Breast epithelium (tissue), 4 donors: Measurements from ENCODE around the gene P2RX2. TPM values are rescaled to one million over a fixed set of nuclear protein-coding genes. Genes with fewer than 3 reads are reported as not detected.

ENCODE experiments used
- DNase-seq, 2 donors: peaks; one replicate each; pipeline ENCODE4 v3.0.0-alpha.2; 2019; ENCODE audit warnings: low spot score in 2 of 2
- H3K27ac ChIP-seq, 2 donors: fragments of 200-600 bp; sonication (generic) in 1 of 2; one replicate each; pipeline ENCODE4 v1.5.1; 2016 to 2019; ENCODE audit warnings: mild to moderate bottlenecking in 1 of 2
- H3K27me3 ChIP-seq, 2 donors: fragments of 200-600 bp; sonication (generic) in 1 of 2; one replicate each; pipeline versions ENCODE4 v1.5.1 to v1.6.0; 2017 to 2019; ENCODE audit warnings: control low read depth in 1 of 2, mild to moderate bottlenecking in 1 of 2
- H3K36me3 ChIP-seq: fragments of 200-600 bp; one replicate; pipeline ENCODE4 v1.5.1; 2019
- H3K4me1 ChIP-seq, 2 donors: fragments of 200-600 bp; sonication (generic); one replicate each; pipeline ENCODE4 v1.5.1; 2016 to 2019; ENCODE audit warnings: control low read depth in 1 of 2
- H3K4me3 ChIP-seq, 3 donors: fragments of 200-600 bp; sonication (generic); 1 replicate in 2 of 3; 2 replicates in 1 of 3; pipeline ENCODE4 v1.5.1; 2016 to 2019; ENCODE audit warnings: mild to moderate bottlenecking in 3 of 3, moderate library complexity in 2 of 3
- H3K9me3 ChIP-seq, 2 donors: fragments of 200-600 bp; sonication (generic) in 1 of 2; one replicate each; pipeline ENCODE4 v1.5.1; 2016 to 2019; ENCODE audit warnings: control low read depth in 1 of 2
- CTCF ChIP-seq, 3 donors: fragments of 450-650 bp; IDR thresholded peaks; one replicate each; pipeline ENCODE4 v1.5.1; 2016 to 2017; ENCODE audit warnings: antibody characterized with exemption in 3 of 3, mild to moderate bottlenecking in 3 of 3, moderate library complexity in 3 of 3
- POLR2A ChIP-seq: fragments of 450-650 bp; IDR thresholded peaks from one replicate; pipeline ENCODE4 v1.6.1; 2016; ENCODE audit warnings: antibody characterized with exemption, mild to moderate bottlenecking, moderate library complexity
- POLR2AphosphoS5 ChIP-seq, 3 donors: sonication (generic); formaldehyde crosslinking; IDR thresholded peaks; one replicate each; pipeline ENCODE4 v1.6.1; 2017; ENCODE audit warnings: antibody characterized with exemption in 3 of 3
- intact Hi-C: fragments of 100-400 bp; cut with DNase I; formaldehyde crosslinking; loops from one replicate; pipeline ENCODE4 v1.15.1; 2023; ENCODE audit warnings: low total_unique reads
- total RNA-seq, 3 donors: library from RNA; depleted of rRNA; stranded (reverse); fragments of >200 nt; gene quantifications; one replicate each; pipeline ENCODE4 v1.1.0, GENCODE V29; 2016

Gene P2RX2
- total RNA-seq, 3 donors from 2014 or later: 0.29 to 0.48 TPM; not detected in 1

GRCh38 chr12:132661972-132662371 lies 43.4 kb downstream of the P2RX2 start:
- Histone ChIP-seq H3K27me3 (no peaks in the 10 kb centered on the region), H3K36me3 (peaks cover 10% of the 10 kb centered on the region), H3K9me3 (no peaks in the 10 kb centered on the region), H3K4me1 (no peaks in the 10 kb centered on the region), H3K27ac (no peak overlapping the region), H3K4me3 (no peak overlapping the region)
- intact Hi-C loops: no loop called here
- DNase-seq: no peak
- TF ChIP-seq CTCF (IDR thresholded peaks at IDR 0.05) (no peak), POLR2AphosphoS5 (IDR thresholded peaks at IDR 0.05) (no peak), POLR2A (no peak)

GRCh38 chr12:132662901-132663755 lies 44.6 kb downstream of the P2RX2 start:
- TF ChIP-seq POLR2A (no peak), CTCF (IDR thresholded peaks at IDR 0.05) (no peak), POLR2AphosphoS5 (IDR thresholded peaks at IDR 0.05) (no peak)
- H3K36me3 ChIP-seq: peaks cover 4% of the 10 kb centered on the region
- no peak overlapping the region for H3K27ac ChIP-seq
- no peaks in the 10 kb centered on the region for H3K4me1 ChIP-seq
- no peak for DNase-seq
- no peaks in the 10 kb centered on the region for H3K9me3 ChIP-seq
- H3K4me3 ChIP-seq: no peak overlapping the region
- no peaks in the 10 kb centered on the region for H3K27me3 ChIP-seq
- intact Hi-C loops: no loop called here

GRCh38 chr12:132664206-132665148 lies 45.9 kb downstream of the P2RX2 start:
- Histone ChIP-seq H3K9me3 (no peaks in the 10 kb centered on the region), H3K27me3 (no peaks in the 10 kb centered on the region), H3K4me1 (no peaks in the 10 kb centered on the region), H3K36me3 (peaks cover 4% of the 10 kb centered on the region), H3K4me3 (no peak overlapping the region), H3K27ac (no peak overlapping the region)
- DNase-seq: no peak
- TF ChIP-seq CTCF (IDR thresholded peaks at IDR 0.05) (no peak), POLR2A (no peak), POLR2AphosphoS5 (IDR thresholded peaks at IDR 0.05) (no peak)
- intact Hi-C loops: no loop called here

- TF ChIP-seq POLR2AphosphoS5 (IDR thresholded peaks at IDR 0.05) (no peak), POLR2A (no peak), CTCF (IDR thresholded peaks at IDR 0.05) (no peak)
- Histone ChIP-seq H3K27me3 (no peaks in the 10 kb centered on the region), H3K4me3 (no peak overlapping the region), H3K4me1 (no peaks in the 10 kb centered on the region), H3K36me3 (peaks cover 4% of the 10 kb centered on the region), H3K27ac (no peak overlapping the region), H3K9me3 (no peaks in the 10 kb centered on the region)
- intact Hi-C loops: no loop called here
- no peak for DNase-seq
Observed at GRCh38 chr12:132665149-132665491, 46.5 kb downstream of the P2RX2 start.

- DNase-seq: no peak
- TF ChIP-seq POLR2AphosphoS5 (IDR thresholded peaks at IDR 0.05) (no peak), CTCF (IDR thresholded peaks at IDR 0.05) (no peak), POLR2A (no peak)
- Histone ChIP-seq H3K4me1 (no peaks in the 10 kb centered on the region), H3K27me3 (no peaks in the 10 kb centered on the region), H3K4me3 (no peak overlapping the region), H3K27ac (no peak overlapping the region), H3K36me3 (peaks cover 1% of the 10 kb centered on the region), H3K9me3 (no peaks in the 10 kb centered on the region)
- intact Hi-C loops: no loop called here
Observed at GRCh38 chr12:132665794-132666193, 47.2 kb downstream of the P2RX2 start.
